HG02840 (cell line): Measurements from ENCODE around the gene SLC17A7.
"Not testable (repeated sequence)": the region's sequence is repeated elsewhere in the genome, so short reads cannot be mapped to it uniquely, and the experiment has no call there.

ENCODE experiments used
- ATAC-seq: cut with Tn5 transposase; IDR thresholded peaks from one replicate; pipeline ENCODE4 v1.9.1; 2021; ENCODE audit warnings: mild to moderate bottlenecking, moderate library complexity, moderate number of reproducible peaks; ENCODE audit not compliant: unreplicated experiment, low FRiP score

Gene SLC17A7

GRCh38 chr19:49470615-49470978 lies 29.3 kb upstream of the SLC17A7 start:
- no peak for ATAC-seq

DNA sequence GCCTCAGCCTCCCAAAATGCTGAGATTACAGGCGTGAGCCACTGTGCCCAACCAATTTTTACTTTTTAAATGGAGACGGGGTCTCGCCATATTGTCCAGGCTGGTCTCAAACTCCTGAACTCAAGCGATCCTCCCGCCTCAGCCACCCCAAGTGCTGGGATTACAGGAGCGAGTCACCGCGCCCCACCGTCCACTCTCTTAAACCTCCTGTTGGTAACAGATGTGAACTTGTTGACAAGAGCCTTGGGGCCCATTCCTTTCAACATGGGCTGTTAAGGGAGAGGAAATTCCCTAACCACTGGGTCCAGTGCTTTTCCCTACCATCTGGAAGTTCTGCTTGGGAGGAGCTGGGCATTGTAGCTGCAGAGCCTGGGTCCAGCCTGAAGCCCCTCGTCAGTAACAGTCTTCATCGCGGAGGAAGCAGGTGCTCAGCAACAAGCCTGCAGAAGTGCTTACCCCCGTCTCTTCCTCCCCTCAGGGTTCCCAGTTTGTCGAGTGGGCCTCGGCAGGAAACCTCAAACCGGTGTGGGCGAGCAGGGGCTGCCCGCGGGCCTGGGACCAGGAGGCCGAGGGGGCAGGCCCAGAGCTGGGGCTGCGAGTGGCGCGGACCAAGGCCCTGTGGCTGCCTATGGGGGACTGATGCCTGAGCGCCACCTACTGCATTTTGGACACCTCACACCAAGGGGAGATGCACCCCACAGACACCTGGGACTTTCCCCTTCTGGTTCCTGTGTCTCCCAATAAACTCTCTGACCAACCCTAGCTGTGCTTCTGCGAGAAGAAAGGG lies 28.7 kb upstream of the SLC17A7 start:
- peak; percentile 45 for ATAC-seq

- peak; percentile 64 for ATAC-seq
These were observed 27.6 kb upstream of the SLC17A7 start for GRCh38 chr19:49468746-49469447.

- no peak for ATAC-seq
These were observed 26.9 kb upstream of the SLC17A7 start for GRCh38 chr19:49468199-49468598.

DNA sequence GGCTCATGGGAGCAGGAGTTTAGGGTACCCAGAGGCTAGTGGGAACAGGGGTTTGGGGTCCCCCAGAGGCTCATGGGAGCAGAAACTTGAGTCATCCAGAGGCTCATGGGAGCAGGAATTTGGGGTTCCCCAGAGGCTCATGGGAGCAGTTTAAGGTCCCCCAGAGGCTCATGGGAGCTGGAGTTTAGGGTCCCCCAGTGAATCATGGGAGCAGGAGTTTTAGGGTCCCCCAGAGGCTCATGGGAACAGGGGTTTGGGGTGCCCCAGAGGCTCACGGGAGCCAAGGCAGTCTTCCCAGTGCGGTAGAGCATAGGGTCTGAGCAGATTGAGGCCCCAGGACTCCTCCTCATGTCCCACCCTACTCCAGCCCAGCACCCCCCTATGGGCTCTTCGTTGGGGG lies 24.0 kb upstream of the SLC17A7 start:
- no peak for ATAC-seq

- no peak for ATAC-seq
These were observed 22.8 kb upstream of the SLC17A7 start for GRCh38 chr19:49463960-49464740.

DNA sequence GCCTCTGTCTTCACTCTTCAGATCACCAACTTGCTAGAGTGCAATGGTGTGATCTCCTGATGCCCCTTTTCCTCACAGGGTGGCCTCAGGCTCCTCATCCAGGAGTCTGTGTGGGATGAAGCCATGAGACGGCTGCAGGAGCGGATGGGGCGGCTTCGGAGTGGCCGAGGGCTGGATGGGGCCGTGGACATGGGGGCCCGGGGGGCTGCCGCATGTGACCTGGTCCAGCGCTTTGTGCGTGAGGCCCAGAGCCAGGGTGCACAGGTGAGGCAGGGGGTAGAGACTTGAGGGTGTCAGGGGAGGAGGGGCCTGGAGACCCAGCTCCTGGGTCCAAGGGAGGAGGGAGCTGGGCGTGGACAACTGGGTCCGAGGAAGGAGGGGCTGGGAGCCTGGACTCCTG lies 21.2 kb upstream of the SLC17A7 start:
- ATAC-seq: no peak

DNA sequence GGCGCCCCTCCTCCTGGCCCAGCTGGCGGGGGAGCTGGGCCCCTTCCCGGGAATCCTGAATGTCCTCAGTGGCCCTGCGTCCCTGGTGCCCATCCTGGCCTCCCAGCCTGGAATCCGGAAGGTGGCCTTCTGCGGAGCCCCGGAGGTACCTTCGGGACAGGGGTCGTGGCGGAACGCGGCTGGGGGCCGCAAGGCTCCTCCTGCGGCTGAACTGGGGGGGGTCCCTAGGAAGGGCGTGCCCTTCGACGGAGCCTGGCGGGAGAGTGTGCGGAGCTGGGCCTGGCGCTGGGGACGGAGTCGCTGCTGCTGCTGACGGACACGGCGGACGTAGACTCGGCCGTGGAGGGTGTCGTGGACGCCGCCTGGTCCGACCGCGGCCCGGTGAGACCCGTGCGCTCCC lies 20.3 kb upstream of the SLC17A7 start:
- ATAC-seq: no peak

- not testable (repeated sequence) for ATAC-seq
These were observed 19.8 kb upstream of the SLC17A7 start for GRCh38 chr19:49461130-49461529.

DNA sequence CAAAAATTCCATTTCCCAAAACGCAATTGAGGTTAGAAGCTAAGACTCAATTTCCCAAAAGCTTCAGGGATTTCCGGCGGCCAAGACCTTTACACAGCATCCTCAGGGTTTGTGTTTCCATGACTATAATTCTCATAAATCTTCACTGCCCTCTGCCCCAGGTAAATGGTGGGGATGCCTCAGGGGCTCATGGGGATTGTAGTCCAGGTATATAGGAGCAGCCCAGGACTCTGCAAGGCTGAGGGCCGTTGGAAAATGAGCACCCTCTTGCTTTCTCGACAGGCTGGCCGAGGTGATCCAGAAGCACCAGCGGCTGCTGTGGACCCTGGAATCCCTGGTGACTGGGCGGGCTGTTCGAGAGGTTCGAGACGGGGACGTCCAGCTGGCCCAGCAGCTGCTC lies 18.1 kb upstream of the SLC17A7 start:
- ATAC-seq: no peak

DNA sequence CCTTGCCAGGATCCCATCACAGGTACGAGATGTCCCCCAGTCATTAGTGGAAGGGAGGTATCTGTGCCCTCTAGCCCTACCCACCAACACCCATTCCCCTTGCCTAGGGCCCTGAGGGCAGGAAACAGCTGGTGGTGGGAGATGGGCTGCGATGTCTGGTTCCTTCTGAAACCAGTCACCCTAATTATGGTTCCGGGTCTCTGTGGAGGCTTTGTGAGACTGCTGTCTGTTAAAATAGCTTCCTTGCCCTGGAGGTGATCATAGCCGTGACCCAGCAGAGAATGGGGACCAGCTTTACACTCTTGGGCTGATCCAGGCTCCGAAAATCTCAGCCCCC lies 17.2 kb upstream of the SLC17A7 start:
- no peak for ATAC-seq

GRCh38 chr19:49456326-49456725 lies 15.0 kb upstream of the SLC17A7 start:
- no peak for ATAC-seq

DNA sequence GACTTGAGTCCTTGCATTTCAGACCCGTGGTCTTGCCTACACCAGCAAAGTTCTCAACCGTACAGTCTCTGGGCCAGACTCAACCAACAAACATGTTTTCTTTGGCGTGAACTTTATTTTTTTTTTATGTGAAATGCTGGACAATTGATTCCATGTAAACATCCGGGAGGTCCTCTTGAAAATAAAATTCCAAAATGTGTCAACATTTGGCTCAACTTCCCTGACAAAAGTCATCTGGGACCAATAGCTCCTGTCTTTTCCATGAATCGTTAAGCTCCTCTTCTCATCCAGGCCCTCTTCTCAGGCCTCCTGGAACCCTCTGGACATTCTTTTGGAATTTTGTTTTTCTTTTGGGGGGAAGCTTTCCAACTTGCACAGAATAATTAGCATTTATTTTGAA lies 14.4 kb upstream of the SLC17A7 start:
- ATAC-seq: no peak

DNA sequence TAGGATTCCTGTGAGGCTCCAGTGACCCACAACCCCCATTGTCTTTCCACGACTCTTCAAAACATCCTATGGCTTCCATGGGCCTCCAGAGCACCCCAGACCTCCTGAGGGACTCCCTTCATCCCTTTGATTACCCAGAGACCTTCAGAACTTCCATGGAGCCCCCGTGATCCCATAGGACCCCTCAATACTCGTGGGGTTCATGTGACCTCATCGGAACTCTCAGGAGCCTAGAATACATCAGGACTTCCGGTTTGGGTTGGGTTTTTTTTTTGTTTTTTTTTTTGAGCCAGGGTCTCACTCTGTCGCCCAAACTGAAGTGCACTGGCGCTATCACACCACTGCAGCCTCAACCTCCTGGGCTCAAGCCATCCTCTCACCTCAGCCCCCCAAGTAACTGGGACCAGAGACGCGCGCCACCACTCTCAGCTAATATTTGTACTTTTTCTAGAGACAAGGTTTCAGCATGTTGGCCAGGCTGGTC lies 12.5 kb upstream of the SLC17A7 start:
- ATAC-seq: no peak

GRCh38 chr19:49453013-49453756 lies 11.9 kb upstream of the SLC17A7 start, which contains the start of gene ALDH16A1:
Gene ALDH16A1 (plus strand): TSS chr19:49453225. CDS start chr19:49453332, 107 bp downstream.
- ATAC-seq: peak; percentile 62

DNA sequence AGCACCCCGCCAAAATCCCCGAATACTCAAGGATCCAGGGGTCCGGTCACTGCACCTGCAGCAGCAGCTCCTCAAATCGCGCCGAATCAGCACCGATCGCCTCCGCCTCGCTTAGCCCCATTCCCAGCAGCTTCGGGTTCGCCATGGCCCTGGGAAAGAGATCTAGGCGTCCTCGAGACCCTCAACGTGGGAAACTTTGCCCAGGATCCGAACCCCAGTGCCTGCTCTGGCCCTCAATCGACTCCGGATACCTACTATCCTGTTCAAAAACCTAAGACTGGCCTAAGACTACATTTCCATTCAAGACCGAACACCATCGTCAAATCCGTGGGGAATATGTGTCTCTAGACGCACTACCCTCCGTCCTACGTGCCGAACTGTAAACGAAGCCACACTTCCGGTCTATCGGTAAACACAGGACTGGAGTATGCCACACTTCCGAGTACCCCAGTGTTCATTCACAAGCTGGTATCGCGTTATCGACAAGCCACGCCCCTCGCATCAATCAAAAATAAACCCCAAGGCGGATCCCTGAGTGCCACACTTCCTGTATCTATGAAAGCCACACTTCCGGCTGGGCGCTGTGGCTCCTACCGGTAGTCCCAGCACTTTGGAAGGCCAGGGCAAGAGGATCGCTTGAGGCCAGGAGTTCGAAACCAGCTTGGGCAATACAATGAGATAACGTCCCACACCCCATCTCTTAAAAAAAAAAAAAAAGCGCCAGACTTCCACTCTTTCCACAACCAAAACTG lies 10.3 kb upstream of the SLC17A7 start, which contains the start of gene PIH1D1:
Gene PIH1D1, minus strand, starts transcription at position 385 of the 752 bp plus-strand sequence. Its CDS starts 240 bp downstream, at position 145.
- peak; percentile 60 for ATAC-seq

DNA sequence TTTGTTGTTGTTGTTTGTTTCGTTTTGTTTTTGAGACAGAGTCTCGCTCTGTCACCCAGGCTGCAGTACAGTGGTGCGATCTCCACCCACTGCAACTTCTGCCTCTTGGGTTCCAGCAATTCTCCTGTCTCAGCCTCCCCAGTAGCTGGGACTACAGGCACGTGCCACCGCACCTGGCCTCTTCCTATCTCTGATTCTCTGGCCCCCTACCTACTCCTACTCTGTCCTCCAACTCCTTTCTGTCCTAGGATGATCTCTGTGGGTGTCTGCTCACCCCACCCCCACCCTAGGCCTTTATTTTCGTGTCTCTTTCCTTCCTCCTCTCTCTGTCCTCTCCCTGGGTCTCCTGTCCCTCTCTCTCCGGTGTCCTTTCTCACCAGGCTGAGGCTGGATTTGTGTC lies 9.1 kb upstream of the SLC17A7 start:
- ATAC-seq: no peak

- no peak for ATAC-seq
These were observed 7.1 kb upstream of the SLC17A7 start for GRCh38 chr19:49448432-49448786.

DNA sequence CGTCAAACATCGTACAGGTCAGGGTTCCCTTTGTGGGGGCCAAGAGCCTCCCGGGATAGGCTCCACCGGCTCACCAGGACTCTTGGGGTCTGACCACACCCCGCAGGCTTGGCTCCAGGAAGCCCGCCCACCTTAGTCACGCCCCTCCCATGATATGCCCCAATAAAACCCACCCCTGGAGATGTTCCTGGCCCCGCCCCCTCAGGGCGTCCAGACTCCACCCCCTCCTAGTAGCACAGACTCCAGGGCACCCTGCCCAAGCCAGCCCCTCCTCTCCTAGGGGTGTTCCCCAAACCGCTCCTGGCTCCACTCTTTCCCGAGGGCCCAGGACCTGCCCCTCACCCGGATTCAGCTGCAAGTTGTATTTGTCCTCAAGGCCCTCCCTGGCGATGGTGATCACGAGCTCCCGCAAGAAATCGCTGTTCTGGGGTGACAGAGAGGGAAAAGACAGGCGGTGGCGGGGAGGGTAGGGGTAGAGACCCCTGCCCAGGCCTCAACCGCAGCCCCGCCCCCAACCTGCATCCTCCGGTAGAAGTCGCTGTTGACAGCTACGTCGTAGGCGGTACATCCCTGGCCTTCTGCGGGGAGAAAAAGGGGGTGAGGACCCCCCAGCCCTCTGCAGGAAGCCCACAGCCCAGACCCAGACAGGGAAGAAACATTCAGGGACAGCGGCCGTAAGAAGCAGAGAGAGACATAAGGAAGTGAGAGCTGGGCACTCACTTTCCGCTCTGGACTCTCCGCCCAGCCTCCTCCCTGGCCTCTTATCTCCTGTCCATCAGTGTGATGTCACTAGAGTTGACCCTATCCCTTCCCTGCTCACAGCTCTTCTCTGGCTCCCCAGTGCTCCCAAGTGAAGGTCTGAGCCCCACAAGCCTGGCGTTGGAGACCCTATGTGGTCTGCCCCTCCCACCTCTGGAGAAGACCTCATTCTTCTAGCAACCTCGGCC lies 6.4 kb upstream of the SLC17A7 start:
- ATAC-seq: no peak
